COLO668 (cell line): Measurements from ENCODE around the gene RXFP2.

Experiments
- DNase-seq: peaks from one replicate; lab custom pipeline; 2025; ENCODE audit not compliant: unreplicated experiment; lab: John Stamatoyannopoulos, UW

RXFP2 gene

GRCh38 chr13:31767175-31767900, 28.0 kb downstream of the RXFP2 start:
- DNase-seq = no peak

GRCh38 chr13:31768351-31768750, 29.0 kb downstream of the RXFP2 start:
- no peak for DNase-seq

GRCh38 chr13:31769575-31769974, 30.2 kb downstream of the RXFP2 start:
- DNase-seq = no peak

GRCh38 chr13:31772231-31772630, 32.9 kb downstream of the RXFP2 start:
- DNase-seq = no peak

- DNase-seq = no peak
Measured at GRCh38 chr13:31773538-31773937, 34.2 kb downstream of the RXFP2 start.

- no peak for DNase-seq
Measured at GRCh38 chr13:31774186-31774750, 34.9 kb downstream of the RXFP2 start.

GRCh38 chr13:31775148-31775547, 35.8 kb downstream of the RXFP2 start:
- DNase-seq = no peak

- DNase-seq = no peak
Measured at GRCh38 chr13:31775686-31776085, 36.4 kb downstream of the RXFP2 start.

GRCh38 chr13:31781064-31781463, 41.7 kb downstream of the RXFP2 start:
- DNase-seq = no peak

- no peak for DNase-seq
Measured at GRCh38 chr13:31786011-31786410, 46.7 kb downstream of the RXFP2 start.

GRCh38 chr13:31790992-31791391, 51.7 kb downstream of the RXFP2 start:
- no peak for DNase-seq

- no peak for DNase-seq
Measured at GRCh38 chr13:31793246-31793645, 53.9 kb downstream of the RXFP2 start.

- DNase-seq = no peak
Measured at GRCh38 chr13:31794452-31794851, 55.1 kb downstream of the RXFP2 start.

- no peak for DNase-seq
Measured at GRCh38 chr13:31797154-31797775, 57.9 kb downstream of the RXFP2 start.

- DNase-seq = no peak
Measured at GRCh38 chr13:31798189-31798588, 58.9 kb downstream of the RXFP2 start.

- no peak for DNase-seq
Measured at GRCh38 chr13:31801088-31801487, 61.8 kb downstream of the RXFP2 start.

- no peak for DNase-seq
Measured at GRCh38 chr13:31803311-31803710, 64.0 kb downstream of the RXFP2 start.

- DNase-seq = no peak
Measured at GRCh38 chr13:31805841-31806240, 66.5 kb downstream of the RXFP2 start.

GRCh38 chr13:31807090-31807541, 67.8 kb downstream of the RXFP2 start:
- DNase-seq = no peak

- DNase-seq = no peak
Measured at GRCh38 chr13:31814536-31814935, 75.2 kb downstream of the RXFP2 start.

- no peak for DNase-seq
Measured at GRCh38 chr13:31815361-31816144, 76.2 kb downstream of the RXFP2 start.

- DNase-seq = no peak
Measured at GRCh38 chr13:31818236-31818635, 78.9 kb downstream of the RXFP2 start.
